DMS 273 treated with DMSO at 0.1 percent for 48 hours (cell line): ENCODE data around the gene CD27.
"Not testable (repeated sequence)": the region's sequence is repeated elsewhere in the genome, so short reads cannot be mapped to it uniquely, and the experiment has no call there.

Experiments
- DNase-seq: peaks from one replicate; lab custom pipeline; 2025; lab: John Stamatoyannopoulos, UW

Gene CD27

GRCh38 chr12:6444704-6445688 lies at the start of gene CD27:
CD27 (plus strand) TSS chr12:6444955; CDS start chr12:6445096, 141 bp downstream.
- DNase-seq, result no peak

GRCh38 chr12:6396031-6396430 lies 48.7 kb upstream of the CD27 start:
- DNase-seq, result no peak

GRCh38 chr12:6399884-6400644 lies 44.7 kb upstream of the CD27 start:
- DNase-seq, result no peak

- DNase-seq, result no peak
Measured at GRCh38 chr12:6404390-6404789, 40.4 kb upstream of the CD27 start.

GRCh38 chr12:6405963-6406362 lies 38.8 kb upstream of the CD27 start:
- DNase-seq, result no peak

GRCh38 chr12:6407236-6407954 lies 37.4 kb upstream of the CD27 start:
- DNase-seq, result no peak

- no peak for DNase-seq
Measured at GRCh38 chr12:6416596-6416995, 28.2 kb upstream of the CD27 start.

GRCh38 chr12:6418796-6419195 lies 26.0 kb upstream of the CD27 start:
- DNase-seq, result no peak

GRCh38 chr12:6420364-6420763 lies 24.4 kb upstream of the CD27 start:
- DNase-seq, result no peak

GRCh38 chr12:6423267-6424007 lies 21.3 kb upstream of the CD27 start:
- DNase-seq, result peak; percentile 24

GRCh38 chr12:6424008-6424347 lies 20.8 kb upstream of the CD27 start:
- DNase-seq, result no peak

- no peak for DNase-seq
Measured at GRCh38 chr12:6424866-6425265, 19.9 kb upstream of the CD27 start.

GRCh38 chr12:6425590-6426531 lies 18.9 kb upstream of the CD27 start:
- no peak for DNase-seq

- no peak for DNase-seq
Measured at GRCh38 chr12:6426882-6427671, 17.7 kb upstream of the CD27 start.

GRCh38 chr12:6427796-6428195 lies 17.0 kb upstream of the CD27 start:
- DNase-seq, result not testable (repeated sequence)

GRCh38 chr12:6428326-6428725 lies 16.4 kb upstream of the CD27 start:
- DNase-seq, result no peak

- DNase-seq, result no peak
Measured at GRCh38 chr12:6430124-6430989, 14.4 kb upstream of the CD27 start.

GRCh38 chr12:6432991-6433390 lies 11.8 kb upstream of the CD27 start:
- no peak for DNase-seq
